ENCODE measurements around the gene HDAC8.

GRCh38 chrX:72372735-72373134 is 199.9 kb downstream of the HDAC8 start:
- TF ChIP-seq, protein P1, sequence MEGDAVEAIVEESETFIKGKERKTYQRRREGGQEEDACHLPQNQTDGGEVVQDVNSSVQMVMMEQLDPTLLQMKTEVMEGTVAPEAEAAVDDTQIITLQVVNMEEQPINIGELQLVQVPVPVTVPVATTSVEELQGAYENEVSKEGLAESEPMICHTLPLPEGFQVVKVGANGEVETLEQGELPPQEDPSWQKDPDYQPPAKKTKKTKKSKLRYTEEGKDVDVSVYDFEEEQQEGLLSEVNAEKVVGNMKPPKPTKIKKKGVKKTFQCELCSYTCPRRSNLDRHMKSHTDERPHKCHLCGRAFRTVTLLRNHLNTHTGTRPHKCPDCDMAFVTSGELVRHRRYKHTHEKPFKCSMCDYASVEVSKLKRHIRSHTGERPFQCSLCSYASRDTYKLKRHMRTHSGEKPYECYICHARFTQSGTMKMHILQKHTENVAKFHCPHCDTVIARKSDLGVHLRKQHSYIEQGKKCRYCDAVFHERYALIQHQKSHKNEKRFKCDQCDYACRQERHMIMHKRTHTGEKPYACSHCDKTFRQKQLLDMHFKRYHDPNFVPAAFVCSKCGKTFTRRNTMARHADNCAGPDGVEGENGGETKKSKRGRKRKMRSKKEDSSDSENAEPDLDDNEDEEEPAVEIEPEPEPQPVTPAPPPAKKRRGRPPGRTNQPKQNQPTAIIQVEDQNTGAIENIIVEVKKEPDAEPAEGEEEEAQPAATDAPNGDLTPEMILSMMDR (IDR thresholded peaks at IDR 0.05), result no peak
- TF ChIP-seq POLR2A (IDR thresholded peaks at IDR 0.05) (no peak), POLR2AphosphoS5 (IDR thresholded peaks at IDR 0.05) (no peak)

Measured in suprapubic skin (tissue), 4 donors.